OCI-LY3 (cell line): ENCODE data around the gene MOSPD2.

Source experiments
- EZH2phosphoT487 ChIP-seq: fragments of 200-600 bp; shearing (Covaris generic); IDR thresholded peaks from 2 replicates; pipeline ENCODE4 v1.6.1; 2018; ENCODE audit warnings: antibody characterized with exemption, mixed run types, low read depth
- TF ChIP-seq, protein P1 (sequence below): fragments of 200-600, 300-600 bp; sonication (generic); IDR thresholded peaks from 2 replicates; pipeline ENCODE4 v1.5.1; 2014; ENCODE audit warnings: antibody characterized with exemption, low read length, low read depth

DNA sequence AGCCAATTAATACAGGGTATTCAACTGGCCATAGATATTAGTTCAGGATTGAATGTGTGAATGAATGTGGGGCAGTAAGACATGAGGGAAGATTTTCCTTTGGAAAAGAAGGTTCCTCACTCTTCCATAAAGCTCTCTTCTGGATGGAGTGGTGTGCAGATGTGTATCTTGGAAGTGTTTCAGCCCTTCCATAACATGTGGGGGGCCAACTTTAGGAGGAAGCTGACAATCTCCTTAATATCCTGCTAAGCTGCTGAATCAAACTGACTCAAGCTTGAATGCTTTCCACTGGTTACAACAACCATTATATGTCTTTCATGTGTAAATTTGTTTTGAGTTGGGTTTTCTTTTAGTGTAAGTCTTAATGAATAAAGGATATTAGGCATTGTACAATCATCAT is 40.6 kb upstream of the MOSPD2 start:
- TF ChIP-seq, protein P1, sequence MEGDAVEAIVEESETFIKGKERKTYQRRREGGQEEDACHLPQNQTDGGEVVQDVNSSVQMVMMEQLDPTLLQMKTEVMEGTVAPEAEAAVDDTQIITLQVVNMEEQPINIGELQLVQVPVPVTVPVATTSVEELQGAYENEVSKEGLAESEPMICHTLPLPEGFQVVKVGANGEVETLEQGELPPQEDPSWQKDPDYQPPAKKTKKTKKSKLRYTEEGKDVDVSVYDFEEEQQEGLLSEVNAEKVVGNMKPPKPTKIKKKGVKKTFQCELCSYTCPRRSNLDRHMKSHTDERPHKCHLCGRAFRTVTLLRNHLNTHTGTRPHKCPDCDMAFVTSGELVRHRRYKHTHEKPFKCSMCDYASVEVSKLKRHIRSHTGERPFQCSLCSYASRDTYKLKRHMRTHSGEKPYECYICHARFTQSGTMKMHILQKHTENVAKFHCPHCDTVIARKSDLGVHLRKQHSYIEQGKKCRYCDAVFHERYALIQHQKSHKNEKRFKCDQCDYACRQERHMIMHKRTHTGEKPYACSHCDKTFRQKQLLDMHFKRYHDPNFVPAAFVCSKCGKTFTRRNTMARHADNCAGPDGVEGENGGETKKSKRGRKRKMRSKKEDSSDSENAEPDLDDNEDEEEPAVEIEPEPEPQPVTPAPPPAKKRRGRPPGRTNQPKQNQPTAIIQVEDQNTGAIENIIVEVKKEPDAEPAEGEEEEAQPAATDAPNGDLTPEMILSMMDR, result no peak
- TF ChIP-seq EZH2phosphoT487, result no peak
